HG03565 (cell line): ENCODE measurements around the gene NDUFB5.
A peak's percentile ranks its signal among the peaks of the same experiment; 100 is the strongest.
"Not testable (repeated sequence)": the region's sequence is repeated elsewhere in the genome, so short reads cannot be mapped to it uniquely, and the experiment has no call there.

Source experiments
- ATAC-seq: cut with Tn5 transposase; IDR thresholded peaks from one replicate; pipeline ENCODE4 v1.9.1; 2021; ENCODE audit warnings: mild to moderate bottlenecking, moderate library complexity; ENCODE audit not compliant: unreplicated experiment

NDUFB5 gene

GRCh38 chr3:179630753-179631451 is 26.3 kb downstream of the NDUFB5 start:
- ATAC-seq, result no peak

DNA sequence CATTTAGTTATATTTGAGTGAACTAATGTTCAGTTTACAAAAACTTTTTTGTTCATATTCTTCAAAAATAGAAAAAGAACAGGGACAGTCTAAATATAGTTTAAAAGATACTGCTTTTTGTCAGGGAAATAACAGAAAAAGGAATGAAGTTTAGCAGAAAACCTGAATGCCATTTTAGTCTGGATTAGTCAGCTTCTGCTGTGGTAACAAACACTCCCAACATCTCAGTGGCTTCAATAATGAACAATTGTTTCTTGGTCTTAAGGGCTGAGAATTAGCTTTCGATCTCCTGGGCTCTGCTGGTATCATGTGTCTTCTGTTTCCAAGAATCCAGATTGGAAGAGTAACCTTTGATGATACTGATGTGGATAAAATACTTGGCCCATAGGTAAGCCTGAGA is 35.9 kb downstream of the NDUFB5 start:
- ATAC-seq, result no peak

DNA sequence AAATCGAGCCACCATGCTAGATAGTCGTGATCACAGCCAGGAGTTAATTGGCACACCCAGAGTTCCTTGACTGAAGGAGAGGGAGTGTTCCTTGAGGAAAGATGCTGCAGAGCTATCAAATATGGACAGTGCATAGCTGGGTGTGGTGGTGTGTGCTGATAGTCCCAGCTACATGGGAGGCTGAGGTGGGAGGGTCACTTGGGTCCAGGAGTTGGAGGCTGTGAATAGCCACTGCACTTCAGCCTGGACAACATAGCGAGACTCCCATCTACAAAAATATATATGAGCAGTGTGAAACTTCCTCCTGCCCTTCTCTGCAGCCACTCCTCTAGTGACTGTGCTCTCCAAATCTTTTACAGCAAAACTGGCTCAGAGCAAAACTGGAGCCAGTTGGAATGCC is 38.3 kb downstream of the NDUFB5 start:
- no peak for ATAC-seq

GRCh38 chr3:179643837-179644236 is 39.2 kb downstream of the NDUFB5 start:
- ATAC-seq, result not testable (repeated sequence)

- no peak for ATAC-seq
Observed at GRCh38 chr3:179646177-179646576, 41.6 kb downstream of the NDUFB5 start.

DNA sequence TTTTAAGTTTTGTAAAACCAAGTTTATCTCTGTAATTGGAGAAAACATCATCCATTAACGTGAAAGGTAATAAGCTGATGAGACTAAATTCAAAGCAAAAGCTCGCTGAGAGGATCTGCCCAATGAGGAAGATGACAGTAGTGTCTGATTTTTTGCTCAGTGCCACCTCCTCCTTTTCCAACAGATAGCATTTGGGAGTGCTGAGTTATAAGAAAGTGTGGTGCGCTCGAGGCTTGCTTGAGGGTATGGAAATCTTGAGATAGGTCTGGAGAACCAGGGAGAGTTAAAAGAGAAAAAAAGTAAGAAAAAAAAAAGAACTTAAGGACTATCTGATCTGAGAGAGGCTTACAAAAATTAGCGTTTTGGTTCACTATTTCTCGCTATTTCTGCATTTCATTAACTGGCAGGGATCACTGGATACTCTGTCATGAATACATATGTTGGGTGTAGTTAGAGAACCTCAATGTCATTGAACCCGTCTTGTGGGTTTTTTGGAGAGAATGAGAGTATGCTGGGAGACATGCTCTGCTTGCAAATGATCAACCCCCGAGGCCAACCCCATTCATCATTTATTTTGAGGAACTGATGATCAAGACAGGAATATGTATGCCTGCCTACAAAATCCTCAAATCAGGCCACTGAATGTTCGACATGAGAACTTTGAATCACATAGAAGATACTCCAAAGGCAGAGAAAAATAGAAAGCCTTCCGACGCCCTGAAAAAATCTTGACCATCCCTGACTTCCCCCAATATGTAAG is 47.3 kb downstream of the NDUFB5 start:
- no peak for ATAC-seq

GRCh38 chr3:179652447-179653095 is 48.0 kb downstream of the NDUFB5 start, which contains the start of gene USP13:
USP13 (plus strand) TSS chr3:179653040; CDS start chr3:179653226, 186 bp downstream.
- ATAC-seq, result peak; percentile 48

- ATAC-seq, result peak; percentile 47
Observed at GRCh38 chr3:179653096-179653797, 48.7 kb downstream of the NDUFB5 start.

- no peak for ATAC-seq
Observed at GRCh38 chr3:179655236-179655635, 50.6 kb downstream of the NDUFB5 start.

DNA sequence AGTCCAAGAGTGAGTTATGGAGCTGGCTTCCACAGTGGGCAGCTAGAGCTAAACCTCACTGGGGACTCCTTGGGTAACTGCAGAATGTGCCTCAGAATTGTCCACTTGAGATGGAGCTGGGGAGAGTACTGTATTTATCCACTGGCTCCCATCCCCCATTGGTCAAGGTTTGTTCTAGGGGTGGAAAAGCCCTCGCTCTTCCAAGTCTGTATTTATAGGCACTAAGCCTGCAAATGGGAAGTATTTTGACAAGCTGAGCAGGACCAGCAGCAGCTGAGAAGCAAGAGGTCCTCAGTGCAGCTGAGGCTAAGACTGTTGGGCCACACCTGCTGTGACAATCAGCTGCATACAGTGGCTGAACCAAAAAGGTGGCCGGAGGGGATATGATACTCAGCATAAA is 54.0 kb downstream of the NDUFB5 start:
- ATAC-seq, result no peak

- no peak for ATAC-seq
Observed at GRCh38 chr3:179660872-179661271, 56.3 kb downstream of the NDUFB5 start.

GRCh38 chr3:179661777-179662176 is 57.2 kb downstream of the NDUFB5 start:
- no peak for ATAC-seq

DNA sequence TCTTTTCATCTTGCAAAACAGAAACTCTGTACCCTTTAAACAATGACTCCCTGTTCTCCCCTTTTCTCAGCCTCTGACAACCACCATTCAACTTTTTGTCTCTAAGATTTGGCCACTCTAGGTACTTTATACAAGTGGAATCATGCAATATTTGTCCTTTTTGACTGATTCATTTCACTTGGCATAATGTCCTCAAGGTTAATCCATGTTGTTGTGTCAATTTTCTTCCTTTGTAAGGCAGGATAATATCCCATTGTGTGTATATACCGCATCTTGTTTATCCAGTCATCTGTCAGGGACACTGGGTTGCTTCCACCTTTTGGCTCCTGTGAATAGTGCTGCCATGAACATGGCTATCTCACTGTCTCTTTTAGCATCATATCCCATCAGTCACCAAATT is 58.5 kb downstream of the NDUFB5 start:
- no peak for ATAC-seq

GRCh38 chr3:179666030-179666429 is 61.4 kb downstream of the NDUFB5 start:
- no peak for ATAC-seq

DNA sequence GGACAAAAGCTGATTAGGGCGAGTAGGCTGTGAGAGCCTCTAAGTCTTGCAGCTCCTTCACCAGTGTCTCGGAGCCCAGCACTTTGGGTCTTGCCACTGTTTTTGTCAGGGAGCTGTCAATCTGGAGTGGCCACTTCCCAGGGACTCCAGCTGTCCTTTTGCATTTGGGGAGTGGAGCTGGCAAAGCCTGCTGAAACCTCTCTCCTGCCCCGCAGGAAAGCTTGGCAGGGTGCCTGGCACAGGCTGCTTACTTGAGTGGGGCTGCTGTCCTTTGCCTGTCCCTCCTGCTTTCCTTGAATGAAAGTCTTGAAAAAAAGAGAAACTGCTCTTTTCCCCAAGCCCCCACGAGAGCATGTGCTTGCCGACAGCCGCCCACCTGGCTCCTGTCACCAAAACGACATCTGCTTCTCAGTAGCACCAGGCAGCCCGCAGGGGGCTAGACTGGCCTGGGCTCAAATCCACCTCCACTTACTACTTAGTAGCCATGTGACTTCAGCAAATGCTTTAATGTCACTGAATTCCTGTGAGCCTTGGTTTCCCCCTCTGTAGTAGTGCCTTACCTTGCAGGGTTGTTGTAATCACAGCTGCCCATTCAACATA is 61.9 kb downstream of the NDUFB5 start:
- no peak for ATAC-seq

DNA sequence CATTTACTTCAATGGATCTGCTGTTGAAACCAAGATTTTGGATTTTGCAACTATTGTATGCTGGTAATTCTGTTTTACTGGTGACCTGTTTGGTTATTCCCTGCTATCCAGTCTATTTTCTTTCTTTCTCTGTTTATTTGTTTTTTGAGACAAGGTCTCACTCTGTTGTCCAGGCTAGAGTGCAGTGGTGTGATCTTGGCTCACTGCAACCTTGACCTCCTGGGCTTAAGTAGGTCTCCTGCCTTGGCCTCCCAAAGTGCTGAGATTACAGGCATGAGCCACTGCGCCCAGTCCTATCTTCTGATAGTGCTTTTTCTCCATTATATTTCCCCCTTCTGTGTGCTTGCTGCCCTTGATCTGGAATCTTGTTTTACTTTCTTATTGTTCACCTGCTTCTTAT is 63.8 kb downstream of the NDUFB5 start:
- ATAC-seq, result no peak

DNA sequence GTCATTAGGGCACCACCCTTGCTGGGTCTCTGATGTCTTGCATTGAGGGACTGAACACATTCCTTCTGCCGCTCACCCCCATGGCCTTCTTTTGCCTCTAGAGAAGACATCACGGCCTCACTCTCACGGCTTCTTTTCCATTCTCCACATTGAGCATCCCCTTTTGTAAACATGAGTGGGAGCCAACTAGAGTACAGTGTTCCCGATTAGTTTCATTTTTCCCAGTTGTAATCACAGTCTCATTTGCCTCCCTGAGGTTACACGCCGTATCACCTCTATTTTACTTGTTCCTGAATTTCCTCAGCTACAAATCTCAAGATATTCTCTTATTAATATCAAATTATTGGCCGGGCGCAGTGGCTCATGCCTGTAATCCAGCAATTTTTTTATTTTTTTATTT is 65.7 kb downstream of the NDUFB5 start:
- ATAC-seq, result no peak

GRCh38 chr3:179671309-179671708 is 66.7 kb downstream of the NDUFB5 start:
- no peak for ATAC-seq

GRCh38 chr3:179671747-179672242 is 67.2 kb downstream of the NDUFB5 start:
- no peak for ATAC-seq

DNA sequence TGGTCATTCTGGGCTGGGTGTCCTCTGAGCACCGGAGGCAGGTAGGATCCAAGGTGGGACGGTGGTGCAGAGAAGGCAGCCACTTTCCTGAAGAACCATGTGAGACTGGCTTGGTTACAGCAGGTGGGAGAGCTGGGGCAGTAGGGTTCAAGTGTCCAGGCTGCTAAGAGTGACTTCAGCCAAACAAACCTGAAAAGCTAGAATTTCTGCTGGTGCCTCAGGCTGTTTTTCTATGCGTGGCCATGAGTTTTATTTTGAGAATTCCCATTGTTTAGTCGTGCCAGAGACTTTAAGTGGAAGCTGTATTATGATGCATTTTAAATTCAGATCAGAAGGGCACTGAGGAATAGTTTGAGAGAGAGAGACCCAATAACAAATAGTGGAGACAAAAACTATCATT is 68.3 kb downstream of the NDUFB5 start:
- no peak for ATAC-seq

DNA sequence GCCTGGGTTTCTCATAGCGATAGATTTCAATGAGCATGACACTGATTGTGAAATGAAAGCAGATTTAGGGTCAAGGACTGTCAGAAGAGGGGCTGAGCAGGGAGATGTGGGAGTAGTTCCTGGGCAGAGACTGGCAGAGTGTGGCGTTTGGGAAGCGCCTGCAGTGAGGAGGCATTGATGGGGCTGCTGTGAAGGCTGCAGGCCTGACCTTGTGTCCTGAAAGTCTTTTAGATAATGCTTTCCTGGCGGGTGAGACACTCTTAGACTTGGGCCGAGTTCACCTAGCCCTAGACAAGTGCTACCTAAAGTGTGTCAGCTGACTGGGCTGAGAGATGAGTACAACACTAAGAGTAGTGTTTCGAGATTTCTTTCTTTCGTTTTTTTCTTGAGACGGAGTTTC is 68.9 kb downstream of the NDUFB5 start:
- no peak for ATAC-seq
